Liver (tissue), 9 donors: Measurements from ENCODE around the gene RBM38. TPM values are rescaled to one million over a fixed set of nuclear protein-coding genes. Genes with fewer than 3 reads are reported as not detected.
A peak's percentile ranks its signal among the peaks of the same experiment; 100 is the strongest.

Experiments used
- DNase-seq: peaks from one replicate; pipeline ENCODE4 v3.0.0-alpha.2; 2017; ENCODE audit warnings: low spot score
- H3K27ac ChIP-seq, 2 donors: one replicate each; pipeline ENCODE4 v1.7.0; 2013; ENCODE audit warnings: inconsistent platforms in 2 of 2, low read length in 2 of 2, control low read depth in 1 of 2, low read depth in 1 of 2, mild to moderate bottlenecking in 1 of 2
- H3K27me3 ChIP-seq, 4 donors: one replicate each; pipeline versions ENCODE4 v1.6.1 to v1.7.0; 2013; ENCODE audit warnings: low read length in 3 of 4, inconsistent platforms in 1 of 4, mild to moderate bottlenecking in 1 of 4, moderate library complexity in 1 of 4; ENCODE audit not compliant: control insufficient read depth in 4 of 4, insufficient read depth in 4 of 4
- H3K36me3 ChIP-seq, 4 donors: one replicate each; pipeline versions ENCODE4 v1.6.1 to v1.7.0; 2013; ENCODE audit warnings: low read length in 3 of 4, mild to moderate bottlenecking in 3 of 4, low read depth in 1 of 4, moderate library complexity in 1 of 4; ENCODE audit not compliant: control insufficient read depth in 4 of 4, insufficient read depth in 3 of 4
- H3K4me1 ChIP-seq, 4 donors: one replicate each; pipeline versions ENCODE4 v1.6.1 to v1.7.0; 2013; ENCODE audit warnings: low read length in 3 of 4, mild to moderate bottlenecking in 3 of 4, moderate library complexity in 1 of 4; ENCODE audit not compliant: control insufficient read depth in 4 of 4, insufficient read depth in 4 of 4
- H3K4me3 ChIP-seq, 3 donors: one replicate each; pipeline versions ENCODE4 v1.6.1 to v1.7.0; 2013; ENCODE audit warnings: low read length in 3 of 3, control low read depth in 1 of 3, low read depth in 1 of 3, mild to moderate bottlenecking in 1 of 3
- H3K9ac ChIP-seq, 2 donors: one replicate each; pipeline ENCODE4 v1.7.0; 2013; ENCODE audit warnings: low read length in 2 of 2, mild to moderate bottlenecking in 2 of 2, moderate library complexity in 2 of 2, control low read depth in 1 of 2, low read depth in 1 of 2
- H3K9me3 ChIP-seq, 4 donors: one replicate each; pipeline versions ENCODE4 v1.6.1 to v1.7.0; 2013; ENCODE audit warnings: low read length in 3 of 4; ENCODE audit not compliant: control insufficient read depth in 4 of 4
- CTCF ChIP-seq: fragments of 150-350 bp; IDR thresholded peaks from 2 replicates; pipeline ENCODE4 v1.5.1; 2017; ENCODE audit warnings: improper control_type of control experiment, low read depth, low read length; ENCODE audit not compliant: missing input control
- EGR1 ChIP-seq, 2 donors: IDR thresholded peaks; 2 replicates each; pipeline ENCODE4 v1.6.1; 2016 to 2018; ENCODE audit warnings: antibody characterized with exemption in 2 of 2, low read depth in 2 of 2
- FOXA1 ChIP-seq: IDR thresholded peaks from 2 replicates; pipeline ENCODE4 v1.6.1; 2016; ENCODE audit warnings: antibody characterized with exemption
- FOXA2 ChIP-seq: IDR thresholded peaks from 2 replicates; pipeline ENCODE4 v1.6.1; 2016; ENCODE audit warnings: antibody characterized with exemption
- HNF4A ChIP-seq, 2 donors: conservative IDR thresholded peaks; 2 replicates each; pipeline ENCODE4 v1.6.1; 2016; ENCODE audit warnings: antibody characterized with exemption in 2 of 2, mild to moderate bottlenecking in 2 of 2
- HNF4G ChIP-seq: IDR thresholded peaks from 2 replicates; pipeline ENCODE4 v1.6.1; 2016; ENCODE audit warnings: antibody characterized with exemption
- MAX ChIP-seq: IDR thresholded peaks from 2 replicates; pipeline ENCODE4 v1.6.1; 2016; ENCODE audit warnings: antibody characterized with exemption
- RAD21 ChIP-seq, 2 donors: IDR thresholded peaks; 2 replicates each; pipeline ENCODE4 v1.6.1; 2016; ENCODE audit warnings: antibody characterized with exemption in 2 of 2, mild to moderate bottlenecking in 2 of 2
- SP1 ChIP-seq: IDR thresholded peaks from 2 replicates; pipeline ENCODE4 v1.6.1; 2018; ENCODE audit warnings: antibody characterized with exemption, mild to moderate bottlenecking
- YY1 ChIP-seq: IDR thresholded peaks from 2 replicates; pipeline ENCODE4 v1.6.1; 2016; ENCODE audit warnings: antibody characterized with exemption, mild to moderate bottlenecking
- WGBS: extraction: QIAGEN DNeasy Blood & Tissue Kit; methylation state at CpG from one replicate; pipeline ENCODE4 v1.1.7; 2013; 5-methylcytosine and 5-hydroxymethylcytosine counted together
- polyA plus RNA-seq, 2 donors: library from polyadenylated mRNA; stranded (reverse) in 1 of 2; unstranded in 1 of 2; fragments of 200-250 nt in 1 of 2; fragments of >200 nt in 1 of 2; fragmentation: Nextera tagmentation in 1 of 2; extraction: Ambion mirVana in 1 of 2; gene quantifications; one replicate each; pipeline versions ENCODE4 v1.2.1 to v1.2.3, GENCODE V29; 2013 to 2015
- total RNA-seq, 2 donors: library from RNA; depleted of rRNA; stranded (reverse); fragments of >200 nt; gene quantifications; one replicate each; pipeline ENCODE4 v1.2.3, GENCODE V29; 2014
- TF ChIP-seq, protein P1 (sequence below): IDR thresholded peaks from 2 replicates; pipeline ENCODE4 v1.6.1; 2016; ENCODE audit warnings: antibody characterized with exemption, mild to moderate bottlenecking
- TF ChIP-seq, protein P2 (sequence below): IDR thresholded peaks from 2 replicates; pipeline ENCODE4 v1.6.1; 2016; ENCODE audit warnings: antibody characterized with exemption
- TF ChIP-seq, protein P3 (sequence below): IDR thresholded peaks from 2 replicates; pipeline ENCODE4 v1.6.1; 2016; ENCODE audit warnings: antibody characterized with exemption
- donor health status: healthy.
- donor health status: healthy.
- donor health status: healthy.
- donor health status: healthy.
- donor health status: healthy.

The RBM38 gene
- total and polyA plus RNA-seq, 4 donors: 1.4 to 258 (median 6.0) TPM

DNA sequence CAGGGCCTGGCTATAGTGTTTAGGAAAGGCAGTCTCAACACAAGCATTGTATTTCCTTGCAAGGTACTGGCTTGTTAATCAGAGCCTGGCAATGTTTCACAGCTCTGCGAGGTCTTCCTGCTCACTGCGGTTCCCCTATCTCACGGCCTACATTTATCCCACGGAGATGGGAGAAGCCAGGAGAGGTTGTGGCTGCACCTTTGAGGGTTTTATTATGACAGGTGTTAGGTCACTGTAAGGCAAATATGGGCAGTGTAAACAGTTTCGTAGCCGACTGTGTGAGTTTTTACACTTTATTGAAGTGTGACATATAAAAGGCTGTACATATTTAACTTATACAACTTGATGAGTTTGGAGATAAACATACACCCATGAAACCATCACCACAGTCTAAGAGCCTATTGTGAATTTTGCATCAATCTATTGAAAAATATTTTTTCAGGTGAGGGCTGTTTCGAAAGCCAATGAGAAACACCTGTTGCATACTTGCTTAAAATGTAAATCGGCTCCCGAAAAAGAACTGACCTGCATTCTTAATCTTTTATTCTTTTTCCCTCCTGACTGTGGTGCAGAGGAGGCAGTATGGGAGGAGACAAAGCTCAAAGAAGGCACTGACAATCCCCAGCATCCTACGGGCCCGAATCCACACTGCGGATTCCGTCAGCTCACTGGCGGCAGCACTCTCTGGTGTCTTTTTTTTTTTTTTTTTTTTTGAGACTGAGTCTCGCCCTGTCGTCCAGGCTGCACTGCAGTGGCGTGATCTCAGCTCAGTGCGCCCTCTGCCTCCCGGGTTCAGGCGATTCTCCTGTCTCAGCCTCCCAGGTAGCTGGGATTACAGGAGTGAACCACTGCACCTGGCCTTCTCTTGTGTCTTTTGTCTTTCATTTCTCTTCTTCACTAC, 7.5 kb upstream of the RBM38 start:
- H3K9me3 ChIP-seq: no peaks in the 10 kb centered on the region
- H3K4me3 ChIP-seq: no peak overlapping the region
- no peak for DNase-seq
- H3K27ac ChIP-seq: no peak overlapping the region
- no peaks in the 10 kb centered on the region for H3K27me3 ChIP-seq
- WGBS: 88% methylated on average over 20 of the region's 20 CpGs
- TF ChIP-seq YY1: no peak
- TF ChIP-seq, protein P1, sequence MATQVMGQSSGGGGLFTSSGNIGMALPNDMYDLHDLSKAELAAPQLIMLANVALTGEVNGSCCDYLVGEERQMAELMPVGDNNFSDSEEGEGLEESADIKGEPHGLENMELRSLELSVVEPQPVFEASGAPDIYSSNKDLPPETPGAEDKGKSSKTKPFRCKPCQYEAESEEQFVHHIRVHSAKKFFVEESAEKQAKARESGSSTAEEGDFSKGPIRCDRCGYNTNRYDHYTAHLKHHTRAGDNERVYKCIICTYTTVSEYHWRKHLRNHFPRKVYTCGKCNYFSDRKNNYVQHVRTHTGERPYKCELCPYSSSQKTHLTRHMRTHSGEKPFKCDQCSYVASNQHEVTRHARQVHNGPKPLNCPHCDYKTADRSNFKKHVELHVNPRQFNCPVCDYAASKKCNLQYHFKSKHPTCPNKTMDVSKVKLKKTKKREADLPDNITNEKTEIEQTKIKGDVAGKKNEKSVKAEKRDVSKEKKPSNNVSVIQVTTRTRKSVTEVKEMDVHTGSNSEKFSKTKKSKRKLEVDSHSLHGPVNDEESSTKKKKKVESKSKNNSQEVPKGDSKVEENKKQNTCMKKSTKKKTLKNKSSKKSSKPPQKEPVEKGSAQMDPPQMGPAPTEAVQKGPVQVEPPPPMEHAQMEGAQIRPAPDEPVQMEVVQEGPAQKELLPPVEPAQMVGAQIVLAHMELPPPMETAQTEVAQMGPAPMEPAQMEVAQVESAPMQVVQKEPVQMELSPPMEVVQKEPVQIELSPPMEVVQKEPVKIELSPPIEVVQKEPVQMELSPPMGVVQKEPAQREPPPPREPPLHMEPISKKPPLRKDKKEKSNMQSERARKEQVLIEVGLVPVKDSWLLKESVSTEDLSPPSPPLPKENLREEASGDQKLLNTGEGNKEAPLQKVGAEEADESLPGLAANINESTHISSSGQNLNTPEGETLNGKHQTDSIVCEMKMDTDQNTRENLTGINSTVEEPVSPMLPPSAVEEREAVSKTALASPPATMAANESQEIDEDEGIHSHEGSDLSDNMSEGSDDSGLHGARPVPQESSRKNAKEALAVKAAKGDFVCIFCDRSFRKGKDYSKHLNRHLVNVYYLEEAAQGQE: no peak
- TF ChIP-seq, protein P2, sequence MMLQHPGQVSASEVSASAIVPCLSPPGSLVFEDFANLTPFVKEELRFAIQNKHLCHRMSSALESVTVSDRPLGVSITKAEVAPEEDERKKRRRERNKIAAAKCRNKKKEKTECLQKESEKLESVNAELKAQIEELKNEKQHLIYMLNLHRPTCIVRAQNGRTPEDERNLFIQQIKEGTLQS: no peak
- no peak for TF ChIP-seq MAX
- TF ChIP-seq CTCF: no peak
- no peak for TF ChIP-seq FOXA2
- TF ChIP-seq FOXA1: no peak
- TF ChIP-seq, protein P3, sequence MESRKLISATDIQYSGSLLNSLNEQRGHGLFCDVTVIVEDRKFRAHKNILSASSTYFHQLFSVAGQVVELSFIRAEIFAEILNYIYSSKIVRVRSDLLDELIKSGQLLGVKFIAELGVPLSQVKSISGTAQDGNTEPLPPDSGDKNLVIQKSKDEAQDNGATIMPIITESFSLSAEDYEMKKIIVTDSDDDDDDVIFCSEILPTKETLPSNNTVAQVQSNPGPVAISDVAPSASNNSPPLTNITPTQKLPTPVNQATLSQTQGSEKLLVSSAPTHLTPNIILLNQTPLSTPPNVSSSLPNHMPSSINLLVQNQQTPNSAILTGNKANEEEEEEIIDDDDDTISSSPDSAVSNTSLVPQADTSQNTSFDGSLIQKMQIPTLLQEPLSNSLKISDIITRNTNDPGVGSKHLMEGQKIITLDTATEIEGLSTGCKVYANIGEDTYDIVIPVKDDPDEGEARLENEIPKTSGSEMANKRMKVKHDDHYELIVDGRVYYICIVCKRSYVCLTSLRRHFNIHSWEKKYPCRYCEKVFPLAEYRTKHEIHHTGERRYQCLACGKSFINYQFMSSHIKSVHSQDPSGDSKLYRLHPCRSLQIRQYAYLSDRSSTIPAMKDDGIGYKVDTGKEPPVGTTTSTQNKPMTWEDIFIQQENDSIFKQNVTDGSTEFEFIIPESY: no peak
- no peak for TF ChIP-seq HNF4G
- no peak for TF ChIP-seq SP1
- no peak for TF ChIP-seq EGR1 (IDR thresholded peaks at IDR 0.05; ENCODE audit: low read depth in 2 of 2)
- TF ChIP-seq RAD21 (IDR thresholded peaks at IDR 0.05): no peak
- TF ChIP-seq HNF4A (conservative IDR thresholded peaks at IDR 0.05): no peak
- peaks cover 0 to 5% (median 2%) of the 10 kb centered on the region in 4 donors for H3K4me1 ChIP-seq
- H3K9ac ChIP-seq: no peak overlapping the region
- H3K36me3 ChIP-seq: peaks cover 0 to 4% (median 2%) of the 10 kb centered on the region in 4 donors

- H3K9me3 ChIP-seq: no peaks in the 10 kb centered on the region
Measured at GRCh38 chr20:57384486-57384885, 6.7 kb upstream of the RBM38 start.

More at GRCh38 chr20:57384486-57384885, 6.7 kb upstream of the RBM38 start:
- H3K36me3 ChIP-seq: peaks cover 0 to 2% (median under 1%) of the 10 kb centered on the region in 4 donors
- no peak for DNase-seq
- no peak overlapping the region for H3K27ac ChIP-seq
- no peaks in the 10 kb centered on the region for H3K27me3 ChIP-seq
- peak overlapping the region in 1 of 2 donors; percentile 41 for H3K9ac ChIP-seq
- WGBS: 86% methylated on average over 8 of the region's 8 CpGs
- H3K4me1 ChIP-seq: peaks cover 0 to 8% (median 3%) of the 10 kb centered on the region in 4 donors
- TF ChIP-seq, protein P1: no peak
- H3K4me3 ChIP-seq: no peak overlapping the region
